ENCODE results near the gene SPRN.

Gene SPRN

DNA sequence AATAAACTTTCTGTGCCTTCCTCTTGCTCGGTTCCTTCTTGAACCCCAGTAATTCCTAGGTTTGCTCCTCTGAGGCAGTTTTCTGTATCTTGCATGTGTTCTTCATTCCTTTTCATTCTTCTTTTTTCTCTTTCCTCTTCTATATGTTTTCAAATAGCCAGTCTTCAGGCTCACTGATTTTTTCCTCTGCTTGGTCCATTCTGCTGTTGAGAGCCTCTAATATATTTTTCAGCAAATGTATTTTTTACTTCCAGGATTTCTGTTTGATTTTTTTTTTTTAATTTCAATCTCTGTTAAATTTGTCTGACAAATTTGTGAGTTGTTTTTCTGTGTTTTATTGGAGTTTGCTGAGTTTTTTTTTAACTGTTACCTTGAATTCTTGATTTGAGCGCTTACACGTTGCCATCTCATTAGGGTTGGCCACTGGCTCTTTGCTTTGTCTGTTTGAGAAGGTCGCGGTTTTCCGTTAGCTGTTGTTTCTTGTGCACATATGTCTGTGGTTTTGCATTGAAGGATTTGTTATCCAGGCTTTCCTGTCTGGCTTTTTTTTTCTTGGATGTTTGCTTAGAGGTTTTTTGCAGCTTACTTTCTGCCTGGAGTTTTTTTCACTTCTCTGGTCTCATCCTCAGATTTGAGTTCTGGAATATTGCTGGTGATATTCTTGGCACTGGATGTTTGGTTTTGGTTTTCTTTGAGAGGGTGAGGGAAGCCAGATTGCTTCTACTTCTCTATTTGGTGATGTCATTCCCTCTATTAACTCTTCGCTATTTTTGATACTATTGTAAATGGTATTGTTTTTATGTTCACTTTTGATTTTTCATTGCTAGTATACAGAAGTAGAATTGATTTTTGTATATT, 12.7 kb downstream of the SPRN start:
- no peak for ATAC-seq

DNA sequence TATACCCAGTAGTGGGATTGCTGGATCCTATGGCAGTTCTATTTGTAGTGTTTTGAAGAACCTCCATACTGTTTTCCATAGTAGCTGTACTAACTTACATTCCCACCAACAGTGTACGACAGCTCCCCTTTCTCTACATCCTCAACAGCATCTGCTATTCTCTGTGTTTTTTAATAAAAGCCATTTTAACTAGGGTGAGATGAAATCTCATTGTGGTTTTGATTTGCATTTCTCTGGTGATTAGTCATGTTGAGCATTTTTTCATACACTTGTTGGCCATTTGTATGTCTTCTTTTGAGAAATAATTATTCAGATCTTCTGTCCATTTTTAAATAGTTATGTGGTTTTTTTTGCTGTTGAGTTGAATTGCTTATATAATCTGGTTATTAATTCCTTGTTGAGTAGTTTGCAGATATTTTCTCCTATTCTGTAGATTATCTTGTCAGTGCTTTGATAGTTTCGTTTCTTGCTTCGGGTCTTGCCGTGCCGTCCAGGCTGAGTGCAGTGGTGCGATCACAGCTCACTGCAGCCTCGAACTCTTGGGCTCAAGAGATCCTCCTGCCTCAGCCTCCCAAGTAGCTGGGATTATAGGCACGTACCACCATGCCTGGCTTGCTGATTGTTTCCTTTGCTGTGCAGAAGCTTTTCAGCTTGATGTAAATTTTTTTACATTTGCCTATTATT, 18.4 kb downstream of the SPRN start:
- no peak for TF ChIP-seq CSDC2 (CRISPR knock-in tag; IDR thresholded peaks at IDR 0.05)
- TF ChIP-seq, protein P1, sequence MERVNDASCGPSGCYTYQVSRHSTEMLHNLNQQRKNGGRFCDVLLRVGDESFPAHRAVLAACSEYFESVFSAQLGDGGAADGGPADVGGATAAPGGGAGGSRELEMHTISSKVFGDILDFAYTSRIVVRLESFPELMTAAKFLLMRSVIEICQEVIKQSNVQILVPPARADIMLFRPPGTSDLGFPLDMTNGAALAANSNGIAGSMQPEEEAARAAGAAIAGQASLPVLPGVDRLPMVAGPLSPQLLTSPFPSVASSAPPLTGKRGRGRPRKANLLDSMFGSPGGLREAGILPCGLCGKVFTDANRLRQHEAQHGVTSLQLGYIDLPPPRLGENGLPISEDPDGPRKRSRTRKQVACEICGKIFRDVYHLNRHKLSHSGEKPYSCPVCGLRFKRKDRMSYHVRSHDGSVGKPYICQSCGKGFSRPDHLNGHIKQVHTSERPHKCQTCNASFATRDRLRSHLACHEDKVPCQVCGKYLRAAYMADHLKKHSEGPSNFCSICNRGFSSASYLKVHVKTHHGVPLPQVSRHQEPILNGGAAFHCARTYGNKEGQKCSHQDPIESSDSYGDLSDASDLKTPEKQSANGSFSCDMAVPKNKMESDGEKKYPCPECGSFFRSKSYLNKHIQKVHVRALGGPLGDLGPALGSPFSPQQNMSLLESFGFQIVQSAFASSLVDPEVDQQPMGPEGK (CRISPR knock-in tag; IDR thresholded peaks at IDR 0.05; ENCODE audit: borderline replicate concordance), result no peak
- TF ChIP-seq, protein P2, sequence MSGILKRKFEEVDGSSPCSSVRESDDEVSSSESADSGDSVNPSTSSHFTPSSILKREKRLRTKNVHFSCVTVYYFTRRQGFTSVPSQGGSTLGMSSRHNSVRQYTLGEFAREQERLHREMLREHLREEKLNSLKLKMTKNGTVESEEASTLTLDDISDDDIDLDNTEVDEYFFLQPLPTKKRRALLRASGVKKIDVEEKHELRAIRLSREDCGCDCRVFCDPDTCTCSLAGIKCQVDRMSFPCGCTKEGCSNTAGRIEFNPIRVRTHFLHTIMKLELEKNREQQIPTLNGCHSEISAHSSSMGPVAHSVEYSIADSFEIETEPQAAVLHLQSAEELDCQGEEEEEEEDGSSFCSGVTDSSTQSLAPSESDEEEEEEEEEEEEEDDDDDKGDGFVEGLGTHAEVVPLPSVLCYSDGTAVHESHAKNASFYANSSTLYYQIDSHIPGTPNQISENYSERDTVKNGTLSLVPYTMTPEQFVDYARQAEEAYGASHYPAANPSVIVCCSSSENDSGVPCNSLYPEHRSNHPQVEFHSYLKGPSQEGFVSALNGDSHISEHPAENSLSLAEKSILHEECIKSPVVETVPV (CRISPR knock-in tag; IDR thresholded peaks at IDR 0.05), result no peak
- no peak for TF ChIP-seq CREB5 (CRISPR knock-in tag; IDR thresholded peaks at IDR 0.05; ENCODE audit: low read depth)
- TF ChIP-seq ZNF8 (CRISPR knock-in tag; IDR thresholded peaks at IDR 0.05), result no peak
- no peak for TF ChIP-seq PPARA (CRISPR knock-in tag; IDR thresholded peaks at IDR 0.05; ENCODE audit: borderline replicate concordance)
- peak; percentile 60 for ATAC-seq

More for the DNA sequence above, 12.7 kb downstream of the SPRN start:
- TF ChIP-seq CSDC2 (CRISPR knock-in tag; IDR thresholded peaks at IDR 0.05), result no peak
- TF ChIP-seq ZNF70 (CRISPR knock-in tag; IDR thresholded peaks at IDR 0.05), result no peak
- TF ChIP-seq POU6F1 (CRISPR knock-in tag; IDR thresholded peaks at IDR 0.05; ENCODE audit: borderline replicate concordance, low read depth), result no peak

- peak; percentile 72 for ATAC-seq
- TF ChIP-seq ZFP3 (CRISPR knock-in tag; IDR thresholded peaks at IDR 0.05) (no peak), ISL1 (CRISPR knock-in tag; IDR thresholded peaks at IDR 0.05) (peak; percentile 33; the same call in 1 of the 2 replicates)
Observed at GRCh38 chr10:133405272-133405671, 19.2 kb downstream of the SPRN start.

DNA sequence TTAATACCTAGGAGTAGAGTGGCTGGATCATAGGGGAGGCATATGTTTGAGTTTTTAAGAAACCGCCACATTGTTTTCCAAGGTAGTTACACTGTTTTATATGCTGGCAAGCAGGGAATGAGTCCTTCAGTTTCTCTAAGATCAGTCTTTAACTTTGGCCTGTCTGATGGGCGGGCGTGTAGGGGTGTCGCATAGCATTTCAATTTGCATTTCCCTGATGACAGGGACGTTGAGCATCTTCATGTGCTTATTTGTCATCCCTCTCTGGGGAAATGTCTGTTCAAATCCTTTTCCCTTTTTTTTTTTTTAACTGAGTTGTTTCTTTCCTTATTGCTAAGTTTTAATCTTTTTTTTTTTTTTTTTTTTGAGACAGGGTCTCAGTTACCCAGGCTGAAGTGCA, 20.6 kb downstream of the SPRN start:
- no peak for ATAC-seq
- TF ChIP-seq ZNF8 (CRISPR knock-in tag; IDR thresholded peaks at IDR 0.05) (no peak), ARNTL (CRISPR knock-in tag; IDR thresholded peaks at IDR 0.05; ENCODE audit: borderline replicate concordance, low read depth) (no peak), RARB (CRISPR knock-in tag; IDR thresholded peaks at IDR 0.05) (no peak)

DNA sequence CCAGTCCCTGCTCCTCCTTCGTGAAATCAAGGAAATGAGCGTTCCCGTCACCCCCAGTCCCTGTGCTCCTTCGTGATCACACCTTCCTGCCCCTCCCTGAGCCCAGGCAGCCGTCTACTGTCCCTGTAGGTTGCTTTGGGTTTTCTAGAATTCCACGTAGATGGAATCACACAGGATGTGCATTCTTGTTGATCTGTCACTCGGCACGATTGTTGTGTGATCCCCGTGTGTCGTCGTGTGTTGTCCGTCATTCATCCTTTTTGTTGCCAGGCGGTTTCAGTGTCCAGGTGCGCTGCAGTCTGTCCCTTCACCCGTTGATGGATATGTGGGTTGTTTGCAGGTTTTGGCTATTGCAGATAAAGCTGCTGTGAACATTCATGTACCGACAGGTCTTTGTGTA, 21.1 kb downstream of the SPRN start:
- TF ChIP-seq ESRRG (CRISPR knock-in tag; IDR thresholded peaks at IDR 0.05) (no peak), SNAI2 (CRISPR knock-in tag; IDR thresholded peaks at IDR 0.05) (no peak), GLIS3 (CRISPR knock-in tag; IDR thresholded peaks at IDR 0.05) (no peak), ZNF8 (CRISPR knock-in tag; IDR thresholded peaks at IDR 0.05) (no peak), ISL1 (CRISPR knock-in tag; IDR thresholded peaks at IDR 0.05) (no peak), CSDC2 (CRISPR knock-in tag; IDR thresholded peaks at IDR 0.05) (no peak), CREB5 (CRISPR knock-in tag; IDR thresholded peaks at IDR 0.05; ENCODE audit: low read depth) (no peak), ZC3H10 (CRISPR knock-in tag; IDR thresholded peaks at IDR 0.05) (no peak), BACH2 (CRISPR knock-in tag; IDR thresholded peaks at IDR 0.05; ENCODE audit: borderline replicate concordance) (no peak), OSR1 (CRISPR knock-in tag; IDR thresholded peaks at IDR 0.05) (no peak), ZNF565 (CRISPR knock-in tag; conservative IDR thresholded peaks at IDR 0.05; ENCODE audit: low read depth) (no peak), RARB (CRISPR knock-in tag; IDR thresholded peaks at IDR 0.05) (no peak), TSHZ2 (CRISPR knock-in tag; IDR thresholded peaks at IDR 0.05) (no peak), TCF4 (CRISPR knock-in tag; IDR thresholded peaks at IDR 0.05; ENCODE audit: borderline replicate concordance) (no peak), ZNF70 (CRISPR knock-in tag; IDR thresholded peaks at IDR 0.05) (no peak), ZFP3 (CRISPR knock-in tag; IDR thresholded peaks at IDR 0.05) (no peak)
- ATAC-seq, result no peak

Measured in SK-N-SH treated with all-trans-retinoic acid at 6 μM for 48 hours (cell line).